ENCODE results near the gene LYPD3. TPM values are rescaled to one million over a fixed set of nuclear protein-coding genes. Genes with fewer than 3 reads are reported as not detected.

Gene LYPD3
- total RNA-seq, 4 donors from 2014 or later: not detected

DNA sequence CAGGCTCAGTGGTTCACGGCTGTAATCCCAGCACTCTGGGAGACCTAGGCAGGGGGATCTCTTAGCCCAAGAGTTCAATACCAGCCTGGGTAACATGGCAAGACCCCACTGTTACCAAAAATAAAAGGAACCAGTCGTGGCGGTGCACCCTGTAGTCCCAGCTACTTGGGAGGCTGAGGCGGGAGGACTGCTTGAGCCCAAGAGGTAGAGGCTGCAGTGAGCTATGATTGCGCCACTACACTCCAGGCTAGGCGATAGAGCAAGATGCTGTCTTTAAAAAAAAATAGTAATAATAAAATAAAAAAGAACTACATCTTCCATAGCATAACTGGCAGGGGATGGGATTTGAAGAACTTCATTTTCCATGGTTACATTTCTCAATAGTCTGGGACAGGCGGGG lies 3.0 kb downstream of the LYPD3 start:
- no peak for DNase-seq
- in situ Hi-C loops (cut with MboI; ENCODE audit: low sequenced_read_pairs in 4 of 4): no loop called here

DNA sequence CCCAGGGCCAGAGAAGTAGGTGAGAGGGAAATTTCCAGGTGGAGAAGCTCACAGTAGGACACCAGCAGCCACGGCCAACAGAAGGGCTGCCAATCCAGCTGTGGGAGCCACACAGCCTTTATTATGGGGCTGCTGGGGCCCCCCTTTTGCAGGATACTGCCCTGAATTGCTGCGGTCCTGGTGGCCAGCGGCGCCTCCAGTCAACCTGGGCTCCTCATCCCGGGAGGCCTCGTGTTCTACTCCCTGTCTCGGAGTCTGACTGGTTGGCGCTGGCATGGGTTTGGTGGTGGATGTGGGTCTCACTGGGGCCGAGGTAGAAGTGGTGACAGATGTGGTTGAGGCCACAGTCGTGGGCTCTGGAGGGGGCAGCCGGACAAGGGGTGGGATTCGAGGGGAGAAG lies 4.1 kb downstream of the LYPD3 start:
- intact Hi-C loops (cut with DNase I; ENCODE audit: low total_unique reads): no loop called here
- no peak for ATAC-seq
- in situ Hi-C loops (cut with MboI; ENCODE audit: low sequenced_read_pairs in 4 of 4): no loop called here

More for the DNA sequence above, 3.0 kb downstream of the LYPD3 start:
- Histone ChIP-seq H3K36me3 (no peaks in the 10 kb centered on the region), H3K4me3 (no peak overlapping the region), H3K27ac (no peak overlapping the region), H3K9me3 (no peaks in the 10 kb centered on the region), H3K4me1 (no peaks in the 10 kb centered on the region), H3K27me3 (peaks cover 12 to 35% (median 18%) of the 10 kb centered on the region in 3 donors)
- no peak for ATAC-seq
- TF ChIP-seq POLR2A (IDR thresholded peaks at IDR 0.05): no peak
- TF ChIP-seq, protein P1, sequence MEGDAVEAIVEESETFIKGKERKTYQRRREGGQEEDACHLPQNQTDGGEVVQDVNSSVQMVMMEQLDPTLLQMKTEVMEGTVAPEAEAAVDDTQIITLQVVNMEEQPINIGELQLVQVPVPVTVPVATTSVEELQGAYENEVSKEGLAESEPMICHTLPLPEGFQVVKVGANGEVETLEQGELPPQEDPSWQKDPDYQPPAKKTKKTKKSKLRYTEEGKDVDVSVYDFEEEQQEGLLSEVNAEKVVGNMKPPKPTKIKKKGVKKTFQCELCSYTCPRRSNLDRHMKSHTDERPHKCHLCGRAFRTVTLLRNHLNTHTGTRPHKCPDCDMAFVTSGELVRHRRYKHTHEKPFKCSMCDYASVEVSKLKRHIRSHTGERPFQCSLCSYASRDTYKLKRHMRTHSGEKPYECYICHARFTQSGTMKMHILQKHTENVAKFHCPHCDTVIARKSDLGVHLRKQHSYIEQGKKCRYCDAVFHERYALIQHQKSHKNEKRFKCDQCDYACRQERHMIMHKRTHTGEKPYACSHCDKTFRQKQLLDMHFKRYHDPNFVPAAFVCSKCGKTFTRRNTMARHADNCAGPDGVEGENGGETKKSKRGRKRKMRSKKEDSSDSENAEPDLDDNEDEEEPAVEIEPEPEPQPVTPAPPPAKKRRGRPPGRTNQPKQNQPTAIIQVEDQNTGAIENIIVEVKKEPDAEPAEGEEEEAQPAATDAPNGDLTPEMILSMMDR (IDR thresholded peaks at IDR 0.05 in 4 of 5, conservative IDR thresholded peaks at IDR 0.05 in 1 of 5): no peak
- intact Hi-C loops (cut with DNase I; ENCODE audit: low total_unique reads): no loop called here

DNA sequence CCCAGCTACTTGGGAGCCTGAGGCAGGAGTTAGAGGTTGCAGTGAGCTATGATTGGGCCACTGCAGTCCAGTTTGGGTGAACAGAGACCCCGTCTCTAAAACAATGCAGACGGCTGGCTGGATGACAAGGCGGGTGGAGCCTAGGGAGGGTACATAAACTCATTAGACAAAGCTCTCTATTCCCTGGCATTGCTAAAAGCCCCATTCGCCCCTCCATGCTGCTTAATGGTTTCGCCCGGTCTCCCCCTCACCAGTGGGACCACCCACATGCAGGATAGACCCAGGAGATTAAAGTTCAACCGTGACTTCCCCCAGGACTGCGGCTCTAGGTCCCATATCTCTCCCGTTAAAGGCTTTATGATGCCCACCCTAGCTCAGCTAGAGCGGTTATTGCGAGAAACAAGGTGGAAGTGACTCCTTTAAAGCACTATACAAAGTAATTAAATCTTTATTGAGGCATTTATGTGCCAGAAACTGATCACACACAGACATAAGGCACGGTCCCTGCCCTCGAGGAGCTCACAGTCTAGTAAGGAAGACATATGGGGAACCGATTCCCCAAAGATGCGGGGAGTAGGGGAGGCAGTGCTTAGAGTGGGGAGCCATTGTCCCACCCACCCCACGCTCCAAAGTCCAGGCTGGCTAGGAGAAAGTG lies 4.9 kb downstream of the LYPD3 start:
- intact Hi-C loops (cut with DNase I; ENCODE audit: low total_unique reads): no loop called here

More for the DNA sequence above, 4.1 kb downstream of the LYPD3 start:
- H3K27ac ChIP-seq: no peak overlapping the region
- TF ChIP-seq, protein P1 (IDR thresholded peaks at IDR 0.05 in 4 of 5, conservative IDR thresholded peaks at IDR 0.05 in 1 of 5): no peak
- TF ChIP-seq POLR2A (IDR thresholded peaks at IDR 0.05): no peak
- H3K4me1 ChIP-seq: no peaks in the 10 kb centered on the region
- no peak overlapping the region for H3K4me3 ChIP-seq
- no peak for DNase-seq
- H3K36me3 ChIP-seq: no peaks in the 10 kb centered on the region
- H3K9me3 ChIP-seq: no peaks in the 10 kb centered on the region
- H3K27me3 ChIP-seq: peaks cover 12 to 29% (median 18%) of the 10 kb centered on the region in 3 donors

DNA sequence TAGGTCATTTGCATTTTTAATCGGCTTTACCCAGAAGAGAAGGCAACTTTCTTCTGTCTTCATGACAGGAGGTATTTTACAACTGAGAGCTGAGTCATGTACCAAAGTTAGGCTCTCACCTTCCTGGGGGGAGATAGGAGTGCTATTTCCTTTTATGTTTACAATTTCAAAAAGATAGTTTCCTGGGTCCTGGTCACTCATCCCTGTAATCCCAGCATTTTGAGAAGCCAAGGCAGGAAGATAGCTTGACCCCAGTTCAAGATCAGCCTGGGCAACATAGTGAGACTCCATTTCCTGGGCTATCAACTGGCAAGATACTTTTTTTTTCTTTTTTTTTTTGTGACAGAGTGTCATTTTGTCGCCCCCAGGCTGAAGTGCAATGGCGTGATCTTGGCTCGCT lies 7.6 kb downstream of the LYPD3 start:
- H3K36me3 ChIP-seq: no peaks in the 10 kb centered on the region
- no peak overlapping the region for H3K27ac ChIP-seq
- no peak overlapping the region for H3K4me3 ChIP-seq
- no peak for TF ChIP-seq POLR2A (IDR thresholded peaks at IDR 0.05)
- TF ChIP-seq, protein P1 (IDR thresholded peaks at IDR 0.05 in 4 of 5, conservative IDR thresholded peaks at IDR 0.05 in 1 of 5): no peak
- ATAC-seq: no peak
- peaks cover 0 to 3% (median 0%) of the 10 kb centered on the region in 3 donors for H3K27me3 ChIP-seq
- DNase-seq: no peak
- H3K4me1 ChIP-seq: no peaks in the 10 kb centered on the region
- intact Hi-C loops (cut with DNase I; ENCODE audit: low total_unique reads) (no loop called here), in situ Hi-C loops (cut with MboI; ENCODE audit: low sequenced_read_pairs in 4 of 4) (no loop called here)
- H3K9me3 ChIP-seq: no peaks in the 10 kb centered on the region

More for the DNA sequence above, 4.9 kb downstream of the LYPD3 start:
- H3K9me3 ChIP-seq: no peaks in the 10 kb centered on the region
- H3K4me3 ChIP-seq: no peak overlapping the region
- in situ Hi-C loops (cut with MboI; ENCODE audit: low sequenced_read_pairs in 4 of 4): no loop called here
- DNase-seq: no peak
- no peaks in the 10 kb centered on the region for H3K36me3 ChIP-seq
- no peaks in the 10 kb centered on the region for H3K4me1 ChIP-seq
- no peak overlapping the region for H3K27ac ChIP-seq
- TF ChIP-seq, protein P1 (IDR thresholded peaks at IDR 0.05 in 4 of 5, conservative IDR thresholded peaks at IDR 0.05 in 1 of 5): no peak
- TF ChIP-seq POLR2A (IDR thresholded peaks at IDR 0.05): no peak
- no peak for ATAC-seq
- H3K27me3 ChIP-seq: peaks cover 4 to 20% (median 15%) of the 10 kb centered on the region in 3 donors
